SK-N-SH (cell line): Measurements from ENCODE around the gene NUMBL. TPM values are rescaled to one million over a fixed set of nuclear protein-coding genes. Genes with fewer than 3 reads are reported as not detected.

ENCODE experiments used
- CTCF ChIA-PET: fragments of 300-600, 350-600 bp; formaldehyde crosslinking; extraction: SDS; loops from one replicate; lab custom pipeline; 2021; lab: Yijun Ruan, JAX
- POLR2A ChIA-PET: fragments of 350-600 bp; sonication (Branson Sonifier 250); formaldehyde crosslinking; extraction: SDS; loops from one replicate; lab custom pipeline; 2020; ENCODE audit warnings: antibody characterized with exemption, inconsistent platforms; lab: Yijun Ruan, JAX
- DNase-seq: peaks from one replicate; pipeline ENCODE4 v3.0.0; 2012
- H2AFZ ChIP-seq: fragments of 200-600 bp; sonication (generic); 2 replicates; pipeline ENCODE4 v1.8.1; 2016; ENCODE audit warnings: antibody characterized with exemption, mild to moderate bottlenecking, low read depth
- H3F3A ChIP-seq: fragments of 200-600 bp; sonication (generic); replicated peaks from 2 replicates; pipeline ENCODE3; 2016; ENCODE audit warnings: antibody characterized with exemption, mild to moderate bottlenecking; ENCODE audit not compliant: insufficient read depth
- H3K27ac ChIP-seq, 2 experiments: fragments of 200-500 bp in 1 of 2; fragments of 200-600 bp in 1 of 2; sonication (Bioruptor generic) in 1 of 2; sonication (generic), shearing (Covaris generic) in 1 of 2; 2 replicates each; pipeline versions ENCODE4 v1.5.1 to v1.6.1; 2014 to 2016; ENCODE audit warnings: low read depth in 2 of 2, inconsistent platforms in 1 of 2, low read length in 1 of 2, mild to moderate bottlenecking in 1 of 2, mixed read lengths in 1 of 2
- H3K27me3 ChIP-seq: fragments of 200-600 bp; sonication (generic), shearing (Covaris generic); 2 replicates; pipeline ENCODE4 v1.6.1; 2016; ENCODE audit warnings: mixed run types; ENCODE audit not compliant: insufficient read depth
- H3K36me3 ChIP-seq, 2 experiments: fragments of 200-500 bp in 1 of 2; fragments of 200-600 bp in 1 of 2; sonication (Bioruptor generic) in 1 of 2; sonication (generic) in 1 of 2; replicated peaks in 1 of 2; 2 replicates each; pipeline versions ENCODE3 to v1.5.1; 2014 to 2016; ENCODE audit warnings: low read length in 1 of 2, mild to moderate bottlenecking in 1 of 2; ENCODE audit not compliant: insufficient read depth in 2 of 2, control insufficient read depth in 1 of 2
- H3K4me1 ChIP-seq, 2 experiments: fragments of 200-500 bp in 1 of 2; fragments of 200-600 bp in 1 of 2; sonication (Bioruptor generic) in 1 of 2; sonication (generic), shearing (Covaris generic) in 1 of 2; 2 replicates each; pipeline versions ENCODE4 v1.5.1 to v1.6.1; 2014 to 2016; ENCODE audit warnings: low read depth in 1 of 2, low read length in 1 of 2, mixed run types in 1 of 2; ENCODE audit not compliant: insufficient read depth in 2 of 2, control insufficient read depth in 1 of 2
- H3K4me2 ChIP-seq: fragments of 200-600 bp; sonication (generic), shearing (Covaris generic); 2 replicates; pipeline ENCODE4 v1.6.1; 2017; ENCODE audit warnings: mixed run types
- H3K4me3 ChIP-seq, 2 experiments: fragments of 200-500 bp in 1 of 2; fragments of 200-600 bp in 1 of 2; sonication (Bioruptor generic) in 1 of 2; sonication (generic), shearing (Covaris generic) in 1 of 2; 2 replicates each; pipeline versions ENCODE4 v1.5.1 to v1.8.1; 2014 to 2016; ENCODE audit warnings: low read depth in 2 of 2, inconsistent platforms in 1 of 2, low read length in 1 of 2, mild to moderate bottlenecking in 1 of 2, mixed read lengths in 1 of 2, moderate library complexity in 1 of 2
- H3K79me2 ChIP-seq: fragments of 200-600 bp; sonication (generic); 2 replicates; pipeline ENCODE4 v1.8.1; 2017; ENCODE audit warnings: mild to moderate bottlenecking; ENCODE audit not compliant: insufficient read depth
- H3K9ac ChIP-seq: fragments of 200-600 bp; sonication (generic); 2 replicates; pipeline ENCODE4 v1.6.1; 2017; ENCODE audit warnings: mixed run types
- H3K9me2 ChIP-seq: fragments of 200-600 bp; sonication (generic); 2 replicates; pipeline ENCODE4 v1.6.1; 2017; ENCODE audit warnings: mixed run types
- H3K9me3 ChIP-seq: fragments of 200-600 bp; sonication (generic); 2 replicates; pipeline ENCODE4 v1.6.1; 2017; ENCODE audit warnings: mixed run types, mild to moderate bottlenecking, moderate library complexity
- H4K20me1 ChIP-seq: fragments of 200-600 bp; sonication (generic); 2 replicates; pipeline ENCODE4 v1.6.1; 2017; ENCODE audit warnings: mild to moderate bottlenecking, mixed run types; ENCODE audit not compliant: insufficient read depth
- CTCF ChIP-seq: fragments of 200-600 bp; sonication (generic); IDR thresholded peaks from 2 replicates; pipeline ENCODE4 v1.6.1; 2017; ENCODE audit warnings: antibody characterized with exemption, mild to moderate bottlenecking, moderate library complexity
- ELF1 ChIP-seq: IDR thresholded peaks from 2 replicates; pipeline ENCODE4 v1.4.0; 2012
- EZH2phosphoT487 ChIP-seq: fragments of 200-600 bp; sonication (generic); IDR thresholded peaks from 2 replicates; pipeline ENCODE4 v1.6.1; 2017; ENCODE audit warnings: low read depth, mixed run types, mild to moderate bottlenecking, antibody characterized with exemption, moderate library complexity, borderline replicate concordance
- FOXJ3 ChIP-seq: sonication (generic); formaldehyde crosslinking; IDR thresholded peaks from 2 replicates; pipeline ENCODE4 v1.5.1; 2020; ENCODE audit warnings: mild to moderate bottlenecking, missing genetic modification reagents
- FOXM1 ChIP-seq: IDR thresholded peaks from 2 replicates; pipeline ENCODE4 v1.4.0; 2012; ENCODE audit warnings: low read depth, mild to moderate bottlenecking
- GATA2 ChIP-seq: sonication (generic); formaldehyde crosslinking; IDR thresholded peaks from 2 replicates; pipeline ENCODE4 v1.5.0; 2020; ENCODE audit warnings: mild to moderate bottlenecking, missing genetic modification reagents
- IRF3 ChIP-seq: fragments of 150-350 bp; IDR thresholded peaks from 2 replicates; pipeline ENCODE4 v1.6.1; 2016; ENCODE audit warnings: mild to moderate bottlenecking, low read depth, low read length
- MAX ChIP-seq: IDR thresholded peaks from 2 replicates; pipeline ENCODE4 v1.4.0; 2012; ENCODE audit warnings: low read depth
- MEF2A ChIP-seq: IDR thresholded peaks from 2 replicates; pipeline ENCODE4 v1.4.0; 2012; ENCODE audit warnings: low read depth, borderline replicate concordance
- MXI1 ChIP-seq: IDR thresholded peaks from 2 replicates; pipeline ENCODE4 v1.6.1; 2012; ENCODE audit warnings: mild to moderate bottlenecking, low read depth, low read length, improper control_type of control experiment
- PBX3 ChIP-seq: IDR thresholded peaks from 2 replicates; pipeline ENCODE4; 2012
- RAD21 ChIP-seq: IDR thresholded peaks from 2 replicates; pipeline ENCODE4 v1.6.1; 2012; ENCODE audit warnings: mild to moderate bottlenecking, low read length
- REST ChIP-seq: IDR thresholded peaks from 2 replicates; pipeline ENCODE4 v1.6.1; 2012; ENCODE audit warnings: mild to moderate bottlenecking, low read depth, low read length, moderate library complexity
- RFX5 ChIP-seq: IDR thresholded peaks from 2 replicates; pipeline ENCODE4 v1.6.1; 2012; ENCODE audit warnings: mild to moderate bottlenecking, improper control_type of control experiment, low read length
- SMC3 ChIP-seq: IDR thresholded peaks from 2 replicates; pipeline ENCODE4 v1.6.1; 2012; ENCODE audit warnings: low read depth, low read length, improper control_type of control experiment
- TCF12 ChIP-seq: IDR thresholded peaks from 2 replicates; pipeline ENCODE4 v1.4.0; 2012
- USF1 ChIP-seq: IDR thresholded peaks from 2 replicates; pipeline ENCODE4 v1.4.0; 2012; ENCODE audit warnings: low read depth, borderline replicate concordance
- YY1 ChIP-seq: IDR thresholded peaks from 2 replicates; pipeline ENCODE4 v1.4.0; 2012; ENCODE audit warnings: low read depth, mild to moderate bottlenecking
- WGBS: methylation state at CpG from one replicate; pipeline ENCODE4 v1.1.6; 2017; ENCODE audit warnings: low lambda C conversion rate; 5-methylcytosine and 5-hydroxymethylcytosine counted together
- polyA plus RNA-seq, 3 experiments: library from polyadenylated mRNA; depleted of rRNA; stranded (reverse); fragments of >200 nt; gene quantifications; 2 replicates each; pipeline ENCODE4 v1.2.3, GENCODE V29; 2012

The NUMBL gene
- polyA plus RNA-seq, 1 of the 3 experiments (the other 2 are of a cell fraction), result 54.6 TPM

GRCh38 chr19:40686882-40687524, 3.4 kb downstream of the NUMBL start:
- TF ChIP-seq USF1 (no peak), PBX3 (no peak), EZH2phosphoT487 (no peak), GATA2 (CRISPR knock-in tag) (no peak), MAX (no peak), TCF12 (no peak), SMC3 (no peak), MEF2A (no peak), RFX5 (no peak), MXI1 (no peak), RAD21 (no peak), CTCF (no peak), FOXJ3 (CRISPR knock-in tag) (no peak), ELF1 (no peak), FOXM1 (no peak), REST (no peak), YY1 (no peak), IRF3 (no peak)
- TF ChIP-seq, all 33 proteins: peak for 0
- H3K27me3 ChIP-seq, result no peaks in the 10 kb centered on the region
- H3K4me2 ChIP-seq, result no peak overlapping the region; the same call in 1 of the 2 replicates
- no peak overlapping the region for H3K27ac ChIP-seq
- 96% methylated on average over 7 of the region's 14 CpGs for WGBS
- H3K79me2 ChIP-seq, result peaks cover 36% of the 10 kb centered on the region
- ChIA-PET POLR2A (interaction anchor here (0.5 kb wide), 1 partner anchor 323 kb away, joined by 3 read pairs; no protein-coding TSS in a partner anchor), CTCF (no interaction called here)
- no peak for DNase-seq
- no peak overlapping the region for H3K4me3 ChIP-seq
- H3K9ac ChIP-seq, result no peak overlapping the region
- peaks cover 20 to 23% of the 10 kb centered on the region in 2 experiments for H3K36me3 ChIP-seq
- H3F3A ChIP-seq, result no peaks in the 10 kb centered on the region
- no peaks in the 10 kb centered on the region for H3K9me2 ChIP-seq
- peaks cover 26% of the 10 kb centered on the region for H4K20me1 ChIP-seq
- no peaks in the 10 kb centered on the region for H3K9me3 ChIP-seq
- H2AFZ ChIP-seq, result no peak overlapping the region
- H3K4me1 ChIP-seq, result peaks cover 9 to 26% of the 10 kb centered on the region in 2 experiments; a peak in 2 of 4 replicates
